Uterus (tissue), 4 donors: ENCODE measurements around the gene CBLL1. TPM values are rescaled to one million over a fixed set of nuclear protein-coding genes. Genes with fewer than 3 reads are reported as not detected.

Experiments
- DNase-seq, 2 donors: peaks; one replicate each; pipeline ENCODE4 v3.0.0-alpha.2; 2019 to 2020
- H3K27ac ChIP-seq, 2 donors: fragments of 200-600 bp; sonication (generic); 1 replicate in 1 of 2; 2 replicates in 1 of 2; pipeline ENCODE4 v1.5.1; 2016 to 2018
- H3K27me3 ChIP-seq, 2 donors: fragments of 200-600 bp; sonication (generic); one replicate each; pipeline ENCODE4 v1.5.1; 2018 to 2019; ENCODE audit warnings: control low read depth in 1 of 2
- H3K36me3 ChIP-seq, 2 donors: fragments of 200-600 bp; sonication (generic); one replicate each; pipeline ENCODE4 v1.5.1; 2019; ENCODE audit warnings: control low read depth in 1 of 2
- H3K4me1 ChIP-seq, 2 donors: fragments of 200-600 bp; sonication (generic); one replicate each; pipeline ENCODE4 v1.5.1; 2018 to 2019; ENCODE audit warnings: control low read depth in 1 of 2
- H3K4me3 ChIP-seq, 2 donors: fragments of 200-600 bp; sonication (generic); 1 replicate in 1 of 2; 2 replicates in 1 of 2; pipeline ENCODE4 v1.5.1; 2018 to 2019; ENCODE audit warnings: mild to moderate bottlenecking in 1 of 2
- H3K9me3 ChIP-seq, 2 donors: fragments of 200-600 bp; sonication (generic); one replicate each; pipeline ENCODE4 v1.5.1; 2019; ENCODE audit warnings: control low read depth in 1 of 2
- POLR2A ChIP-seq, 2 donors: fragments of 450-650 bp; IDR thresholded peaks; one replicate each; pipeline ENCODE4 v1.6.1; 2016; ENCODE audit warnings: antibody characterized with exemption in 2 of 2, mild to moderate bottlenecking in 1 of 2, moderate library complexity in 1 of 2
- intact Hi-C: fragments of 100-400 bp; cut with DNase I; formaldehyde crosslinking; loops from one replicate; pipeline ENCODE4 v1.15.1; 2023; ENCODE audit warnings: low total_unique reads
- total RNA-seq, 4 donors: library from RNA; depleted of rRNA in 3 of 4; stranded (reverse); fragments of >200 nt in 3 of 4; gene quantifications; one replicate each; pipeline versions ENCODE4 v1.1.0 to v1.2.4, GENCODE V29; 2014 to 2023
- TF ChIP-seq, protein P1 (sequence below), 4 experiments: fragments of 200-600 bp in 2 of 4; fragments of 450-650 bp in 2 of 4; sonication (generic) in 2 of 4; IDR thresholded peaks; one replicate each; pipeline ENCODE4 v1.5.1; 2016 to 2019; ENCODE audit warnings: antibody characterized with exemption in 4 of 4, mild to moderate bottlenecking in 2 of 4, moderate library complexity in 1 of 4
- donor health status: DM: yes; HTN: yes; CAD: no.

CBLL1 gene
- total RNA-seq, 4 donors from 2014 or later = 22.3 to 54.1 (median 29.1) TPM

DNA sequence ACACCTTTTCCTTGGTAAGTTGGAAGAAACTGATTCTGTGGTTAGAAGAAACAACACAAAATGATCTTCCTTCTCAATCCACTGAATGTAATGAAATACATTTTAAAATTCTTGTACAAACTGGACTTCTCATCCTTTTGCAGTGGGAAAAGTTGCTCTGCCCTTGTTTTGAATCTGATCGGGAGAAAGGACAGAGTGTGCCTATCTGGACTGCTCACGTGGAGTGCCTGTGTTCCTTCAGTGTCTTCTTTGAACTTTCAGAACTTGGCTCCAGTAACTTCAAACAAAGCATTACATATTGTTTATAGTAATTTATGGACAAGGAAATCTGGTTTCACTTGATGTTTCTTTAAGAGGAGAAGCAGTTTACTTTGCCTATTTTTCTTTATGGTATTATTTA lies 42.0 kb downstream of the CBLL1 start:
- no peak overlapping the region for H3K4me3 ChIP-seq
- H3K27ac ChIP-seq = peak overlapping the region; percentile 47 to 60
- peak in 1 of 2 donors; percentile 70 for DNase-seq
- no peaks in the 10 kb centered on the region for H3K36me3 ChIP-seq
- no peak for TF ChIP-seq POLR2A (IDR thresholded peaks at IDR 0.05)
- TF ChIP-seq, protein P1, sequence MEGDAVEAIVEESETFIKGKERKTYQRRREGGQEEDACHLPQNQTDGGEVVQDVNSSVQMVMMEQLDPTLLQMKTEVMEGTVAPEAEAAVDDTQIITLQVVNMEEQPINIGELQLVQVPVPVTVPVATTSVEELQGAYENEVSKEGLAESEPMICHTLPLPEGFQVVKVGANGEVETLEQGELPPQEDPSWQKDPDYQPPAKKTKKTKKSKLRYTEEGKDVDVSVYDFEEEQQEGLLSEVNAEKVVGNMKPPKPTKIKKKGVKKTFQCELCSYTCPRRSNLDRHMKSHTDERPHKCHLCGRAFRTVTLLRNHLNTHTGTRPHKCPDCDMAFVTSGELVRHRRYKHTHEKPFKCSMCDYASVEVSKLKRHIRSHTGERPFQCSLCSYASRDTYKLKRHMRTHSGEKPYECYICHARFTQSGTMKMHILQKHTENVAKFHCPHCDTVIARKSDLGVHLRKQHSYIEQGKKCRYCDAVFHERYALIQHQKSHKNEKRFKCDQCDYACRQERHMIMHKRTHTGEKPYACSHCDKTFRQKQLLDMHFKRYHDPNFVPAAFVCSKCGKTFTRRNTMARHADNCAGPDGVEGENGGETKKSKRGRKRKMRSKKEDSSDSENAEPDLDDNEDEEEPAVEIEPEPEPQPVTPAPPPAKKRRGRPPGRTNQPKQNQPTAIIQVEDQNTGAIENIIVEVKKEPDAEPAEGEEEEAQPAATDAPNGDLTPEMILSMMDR (IDR thresholded peaks at IDR 0.05) = no peak
- no peaks in the 10 kb centered on the region for H3K27me3 ChIP-seq
- no peaks in the 10 kb centered on the region for H3K9me3 ChIP-seq
- peaks cover 0 to 3% of the 10 kb centered on the region in 2 donors for H3K4me1 ChIP-seq
- intact Hi-C loops = no loop called here

DNA sequence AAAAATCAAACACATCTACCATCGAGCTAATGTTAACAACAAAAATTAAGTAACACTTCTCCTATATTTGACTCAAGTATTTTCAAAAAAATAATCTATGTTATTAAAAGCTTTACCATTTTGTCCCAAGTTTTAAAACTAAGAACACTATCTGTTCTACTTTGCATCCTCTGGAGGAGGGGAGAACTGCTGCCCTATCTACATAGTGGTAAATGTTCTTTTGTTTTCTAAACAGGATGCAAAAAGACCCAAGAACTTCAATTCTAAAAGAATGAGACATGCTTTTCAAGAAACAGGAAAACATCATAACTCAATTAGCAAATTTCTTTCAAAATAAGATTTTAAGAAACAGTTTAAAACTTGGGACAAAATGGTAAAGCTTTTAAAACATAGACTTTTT lies 44.3 kb downstream of the CBLL1 start:
- Histone ChIP-seq H3K27ac (no peak overlapping the region), H3K27me3 (no peaks in the 10 kb centered on the region), H3K9me3 (no peaks in the 10 kb centered on the region), H3K36me3 (no peaks in the 10 kb centered on the region), H3K4me3 (no peak overlapping the region), H3K4me1 (peaks cover 0 to 3% of the 10 kb centered on the region in 2 donors)
- intact Hi-C loops = no loop called here
- TF ChIP-seq, protein P1 (IDR thresholded peaks at IDR 0.05) = no peak
- TF ChIP-seq POLR2A (IDR thresholded peaks at IDR 0.05) = no peak
- no peak for DNase-seq

DNA sequence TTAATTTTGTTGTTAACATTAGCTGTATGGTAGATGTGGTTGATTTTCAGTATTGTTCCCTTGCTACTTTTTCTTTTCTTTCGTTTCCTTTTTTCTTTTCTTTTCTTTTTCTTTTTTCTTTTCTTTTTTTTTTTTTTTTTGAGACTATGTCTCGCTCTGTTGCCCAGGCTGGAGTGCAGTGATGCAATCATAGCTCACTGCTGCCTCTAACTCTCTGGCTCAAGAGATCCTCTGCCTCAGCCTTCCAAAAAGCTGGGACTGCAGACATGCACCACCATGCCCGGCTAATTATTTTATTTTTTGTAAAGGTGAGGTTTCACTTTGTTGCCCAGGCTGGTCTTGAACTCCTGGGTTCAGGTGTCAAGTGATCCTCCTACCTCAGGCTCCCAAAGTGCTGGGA lies 44.7 kb downstream of the CBLL1 start:
- Histone ChIP-seq H3K4me3 (no peak overlapping the region), H3K36me3 (no peaks in the 10 kb centered on the region), H3K27me3 (no peaks in the 10 kb centered on the region), H3K9me3 (no peaks in the 10 kb centered on the region), H3K27ac (no peak overlapping the region), H3K4me1 (peaks cover 0 to 3% of the 10 kb centered on the region in 2 donors)
- no peak for TF ChIP-seq POLR2A (IDR thresholded peaks at IDR 0.05)
- TF ChIP-seq, protein P1 (IDR thresholded peaks at IDR 0.05) = no peak
- intact Hi-C loops = no loop called here
- no peak for DNase-seq

DNA sequence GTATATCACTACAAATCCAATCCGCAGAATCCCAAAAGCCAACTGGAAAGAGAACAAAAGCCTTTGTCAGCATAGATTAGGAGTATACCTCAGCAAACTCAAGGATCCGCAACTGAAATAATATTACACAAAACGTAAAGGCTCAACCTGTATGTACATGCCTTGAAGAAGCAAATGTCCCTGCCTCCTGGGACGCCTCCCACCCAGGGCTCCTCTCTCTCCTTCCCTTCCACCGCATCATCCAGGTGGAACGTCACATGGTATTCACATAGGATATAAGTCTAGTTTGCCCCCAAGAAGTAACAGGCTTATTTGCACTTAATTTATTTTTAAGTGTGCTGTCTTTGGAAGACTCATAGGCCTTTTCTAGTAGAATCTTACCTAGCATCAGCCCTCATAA lies 45.7 kb downstream of the CBLL1 start:
- peaks cover 0 to 3% of the 10 kb centered on the region in 2 donors for H3K4me1 ChIP-seq
- intact Hi-C loops = no loop called here

DNA sequence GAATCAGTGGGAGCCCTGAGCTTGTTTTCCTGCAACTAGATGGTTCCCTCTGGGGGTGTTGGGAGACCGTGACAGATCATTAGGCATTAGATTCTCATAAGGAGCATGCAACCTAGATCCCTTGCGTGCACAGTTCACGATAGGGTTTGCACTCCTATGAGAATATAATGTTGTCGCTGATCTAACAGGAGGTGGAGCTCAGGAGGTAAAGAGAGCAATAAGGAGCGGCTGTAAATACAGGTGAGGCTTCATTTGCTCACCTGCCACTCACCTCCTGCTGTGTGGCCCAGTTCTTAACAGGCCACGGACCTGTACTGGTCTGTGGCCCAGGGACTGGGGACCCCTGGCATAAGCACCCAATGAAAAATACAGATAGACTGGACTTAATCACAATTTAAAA lies 48.4 kb downstream of the CBLL1 start:
- Histone ChIP-seq H3K27me3 (no peaks in the 10 kb centered on the region), H3K36me3 (no peaks in the 10 kb centered on the region), H3K27ac (no peak overlapping the region), H3K4me3 (no peak overlapping the region), H3K9me3 (no peaks in the 10 kb centered on the region), H3K4me1 (no peaks in the 10 kb centered on the region)
- no peak for DNase-seq
- intact Hi-C loops = no loop called here
- no peak for TF ChIP-seq POLR2A (IDR thresholded peaks at IDR 0.05)
- TF ChIP-seq, protein P1 (IDR thresholded peaks at IDR 0.05) = no peak

More for the DNA sequence above, 45.7 kb downstream of the CBLL1 start:
- no peaks in the 10 kb centered on the region for H3K27me3 ChIP-seq
- TF ChIP-seq, protein P1 (IDR thresholded peaks at IDR 0.05) = no peak
- TF ChIP-seq POLR2A (IDR thresholded peaks at IDR 0.05) = no peak
- DNase-seq = no peak
- H3K9me3 ChIP-seq = no peaks in the 10 kb centered on the region
- no peak overlapping the region for H3K27ac ChIP-seq
- H3K4me3 ChIP-seq = no peak overlapping the region
- no peaks in the 10 kb centered on the region for H3K36me3 ChIP-seq
